Upper lobe of left lung (tissue), 6 donors: Measurements from ENCODE around the gene C7. TPM values are rescaled to one million over a fixed set of nuclear protein-coding genes. Genes with fewer than 3 reads are reported as not detected.

Experiments
- ATAC-seq, 2 donors: fragments of 200-7000 bp; cut with Tn5 transposase; one replicate each; pipeline ENCODE4 v1.9.1; 2022; ENCODE audit warnings: mild to moderate bottlenecking in 2 of 2, moderate library complexity in 2 of 2; ENCODE audit not compliant: low FRiP score in 2 of 2
- DNase-seq, 2 donors: peaks; one replicate each; pipeline ENCODE4 v3.0.0-alpha.2; 2019 to 2020
- H3K27ac ChIP-seq, 4 donors: fragments of 200-600 bp; sonication (generic); one replicate each; pipeline ENCODE4 v1.5.1; 2016 to 2019
- H3K27me3 ChIP-seq, 4 donors: fragments of 200-600 bp; sonication (generic); one replicate each; pipeline ENCODE4 v1.5.1; 2017 to 2019
- H3K36me3 ChIP-seq, 4 donors: fragments of 200-600 bp; sonication (generic); one replicate each; pipeline ENCODE4 v1.5.1; 2016 to 2019
- H3K4me1 ChIP-seq, 4 donors: fragments of 200-600 bp; sonication (generic); one replicate each; pipeline ENCODE4 v1.5.1; 2018 to 2019
- H3K4me3 ChIP-seq, 4 donors: fragments of 200-600 bp; sonication (generic); one replicate each; pipeline ENCODE4 v1.5.1; 2017 to 2019; ENCODE audit warnings: mild to moderate bottlenecking in 2 of 4, moderate library complexity in 1 of 4
- H3K9me3 ChIP-seq, 4 donors: fragments of 200-600 bp; sonication (generic); one replicate each; pipeline ENCODE4 v1.5.1; 2018 to 2019
- EP300 ChIP-seq, 4 donors: sonication (generic); formaldehyde crosslinking; IDR thresholded peaks; one replicate each; pipeline ENCODE4 v1.5.1; 2017; ENCODE audit warnings: antibody characterized with exemption in 4 of 4, control low read depth in 2 of 4
- POLR2A ChIP-seq, 4 donors: fragments of 450-650 bp; IDR thresholded peaks; one replicate each; pipeline ENCODE4 v1.5.1; 2016 to 2017; ENCODE audit warnings: antibody characterized with exemption in 4 of 4, mild to moderate bottlenecking in 2 of 4
- POLR2AphosphoS5 ChIP-seq, 2 donors: sonication (generic); formaldehyde crosslinking; IDR thresholded peaks; one replicate each; pipeline ENCODE4 v1.5.1; 2017; ENCODE audit warnings: antibody characterized with exemption in 2 of 2
- WGBS, 2 donors: methylation state at CpG; one replicate each; pipeline ENCODE4 v1.1.5; 2017 to 2018; 5-methylcytosine and 5-hydroxymethylcytosine counted together
- total RNA-seq, 6 donors: library from RNA; depleted of rRNA in 4 of 6; stranded (reverse); fragments of >200 nt in 4 of 6; gene quantifications; one replicate each; pipeline versions ENCODE4 v1.1.0 to v1.2.1, GENCODE V29; 2016 to 2021
- TF ChIP-seq, protein P1 (sequence below), 6 experiments: fragments of 450-650 bp in 4 of 6; fragments of 200-600 bp in 2 of 6; sonication (generic) in 2 of 6; IDR thresholded peaks; one replicate each; pipeline ENCODE4 v1.5.1; 2016 to 2019; ENCODE audit warnings: antibody characterized with exemption in 6 of 6
- donor health status: DM: no; HTN: no; CAD: no; lungs with moderate emphysema.
- donor health status: DM: no; HTN: yes; CAD: no; lungs with severe emphysema.

Gene C7
- total RNA-seq, 6 donors from 2014 or later = 117 to 741 (median 203) TPM

DNA sequence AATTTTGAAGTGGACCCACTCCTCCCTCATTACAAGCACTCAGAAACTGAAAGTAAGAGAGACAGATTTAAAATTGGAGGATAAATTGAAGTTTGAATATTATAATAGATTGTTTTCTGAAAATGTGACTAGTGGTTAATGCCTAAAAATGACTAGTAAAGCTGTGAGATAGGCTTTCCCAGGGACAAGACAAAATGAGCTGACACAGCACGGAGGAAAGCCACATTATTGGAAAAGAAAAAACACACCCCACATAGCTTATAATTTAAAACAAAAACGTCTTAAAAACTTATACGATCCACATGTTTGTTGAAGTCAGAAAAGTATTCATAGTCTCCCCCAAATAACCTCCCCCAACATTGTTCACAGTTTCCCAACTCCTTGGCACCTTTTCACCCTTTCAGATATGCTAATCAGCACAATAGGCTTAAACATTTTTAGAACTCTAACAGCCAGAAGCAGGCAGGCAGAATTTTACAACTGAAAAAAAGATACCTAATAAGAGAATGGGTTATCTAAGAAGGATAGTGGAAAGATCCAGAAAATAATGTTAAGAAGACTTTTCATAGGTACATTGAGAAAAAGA lies 6.1 kb downstream of the C7 start:
- peaks cover 0 to 4% (median 0%) of the 10 kb centered on the region in 4 donors for H3K4me1 ChIP-seq
- 34 to 55% methylated on average over 3 of the region's 3 CpGs for WGBS, 2 donors
- H3K4me3 ChIP-seq = peak overlapping the region in 1 of 4 donors; percentile 18
- ATAC-seq = no peak
- no peaks in the 10 kb centered on the region for H3K36me3 ChIP-seq
- H3K27ac ChIP-seq = peak overlapping the region in 2 of 4 donors; percentile 7 to 32
- no peaks in the 10 kb centered on the region for H3K9me3 ChIP-seq
- no peak for DNase-seq
- no peak for TF ChIP-seq POLR2AphosphoS5 (IDR thresholded peaks at IDR 0.05)
- TF ChIP-seq POLR2A (IDR thresholded peaks at IDR 0.05) = no peak
- TF ChIP-seq, protein P1, sequence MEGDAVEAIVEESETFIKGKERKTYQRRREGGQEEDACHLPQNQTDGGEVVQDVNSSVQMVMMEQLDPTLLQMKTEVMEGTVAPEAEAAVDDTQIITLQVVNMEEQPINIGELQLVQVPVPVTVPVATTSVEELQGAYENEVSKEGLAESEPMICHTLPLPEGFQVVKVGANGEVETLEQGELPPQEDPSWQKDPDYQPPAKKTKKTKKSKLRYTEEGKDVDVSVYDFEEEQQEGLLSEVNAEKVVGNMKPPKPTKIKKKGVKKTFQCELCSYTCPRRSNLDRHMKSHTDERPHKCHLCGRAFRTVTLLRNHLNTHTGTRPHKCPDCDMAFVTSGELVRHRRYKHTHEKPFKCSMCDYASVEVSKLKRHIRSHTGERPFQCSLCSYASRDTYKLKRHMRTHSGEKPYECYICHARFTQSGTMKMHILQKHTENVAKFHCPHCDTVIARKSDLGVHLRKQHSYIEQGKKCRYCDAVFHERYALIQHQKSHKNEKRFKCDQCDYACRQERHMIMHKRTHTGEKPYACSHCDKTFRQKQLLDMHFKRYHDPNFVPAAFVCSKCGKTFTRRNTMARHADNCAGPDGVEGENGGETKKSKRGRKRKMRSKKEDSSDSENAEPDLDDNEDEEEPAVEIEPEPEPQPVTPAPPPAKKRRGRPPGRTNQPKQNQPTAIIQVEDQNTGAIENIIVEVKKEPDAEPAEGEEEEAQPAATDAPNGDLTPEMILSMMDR (IDR thresholded peaks at IDR 0.05) = no peak
- TF ChIP-seq EP300 (IDR thresholded peaks at IDR 0.05) = no peak
- no peaks in the 10 kb centered on the region for H3K27me3 ChIP-seq

DNA sequence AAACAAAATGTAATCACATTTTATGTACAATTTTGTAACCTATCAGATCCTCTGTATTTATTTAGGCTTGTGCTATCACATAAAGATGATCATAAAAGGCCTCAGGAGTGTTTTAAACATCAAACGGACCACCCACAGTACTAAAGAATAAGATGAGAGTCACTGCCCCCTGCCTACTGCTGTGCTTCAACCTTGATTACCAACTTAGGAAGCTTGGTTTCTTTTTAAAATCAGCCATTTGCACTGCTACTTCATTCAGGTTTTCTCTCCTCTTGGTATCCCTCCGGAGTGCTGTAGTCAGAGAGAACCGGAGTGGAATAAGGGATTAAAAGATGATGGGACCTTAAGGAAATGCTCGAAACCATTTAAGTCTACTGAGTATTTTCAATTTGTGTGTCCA lies 6.9 kb downstream of the C7 start:
- H3K4me1 ChIP-seq = peaks cover 0 to 4% (median 0%) of the 10 kb centered on the region in 4 donors
- DNase-seq = no peak
- 64 to 69% methylated on average over 4 of the region's 4 CpGs for WGBS, 2 donors
- H3K27ac ChIP-seq = no peak overlapping the region
- H3K4me3 ChIP-seq = no peak overlapping the region
- no peak for ATAC-seq
- H3K36me3 ChIP-seq = no peaks in the 10 kb centered on the region
- no peaks in the 10 kb centered on the region for H3K27me3 ChIP-seq
- no peaks in the 10 kb centered on the region for H3K9me3 ChIP-seq
- TF ChIP-seq POLR2AphosphoS5 (IDR thresholded peaks at IDR 0.05) (no peak), EP300 (IDR thresholded peaks at IDR 0.05) (no peak), POLR2A (IDR thresholded peaks at IDR 0.05) (no peak)
- TF ChIP-seq, protein P1 (IDR thresholded peaks at IDR 0.05) = no peak

DNA sequence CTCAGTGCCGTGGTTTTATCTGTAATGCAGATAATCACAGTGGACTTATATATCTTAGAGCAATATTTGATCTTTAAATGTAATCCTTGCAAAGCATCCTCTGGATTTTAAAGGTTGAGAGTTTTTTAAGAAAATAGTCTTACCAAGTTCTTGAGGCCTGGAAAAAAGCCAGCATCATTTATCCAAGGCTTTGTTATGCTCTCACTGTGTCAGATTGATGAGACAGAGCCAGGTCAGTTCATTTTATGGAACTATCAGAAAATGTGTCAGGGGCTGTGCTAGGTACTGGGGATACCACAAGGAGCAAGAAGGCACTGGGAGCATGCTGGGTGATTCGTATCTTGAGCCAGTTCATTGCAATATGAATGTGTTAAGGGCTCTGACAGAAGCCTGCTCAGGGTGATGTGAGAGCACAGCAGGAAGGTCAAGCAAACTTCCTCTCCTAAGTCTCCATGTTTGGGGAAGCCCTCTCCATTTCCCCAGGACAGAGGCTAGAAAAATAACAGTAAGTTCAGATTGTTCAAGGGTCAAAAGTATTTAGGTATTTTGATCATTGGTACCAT lies 19.7 kb downstream of the C7 start:
- ATAC-seq (no peak), DNase-seq (no peak)
- no peak overlapping the region for H3K4me3 ChIP-seq
- WGBS, 2 donors = 83 to 84% methylated on average over 2 of the region's 2 CpGs
- H3K27ac ChIP-seq = no peak overlapping the region
- peaks cover 6 to 29% (median 22%) of the 10 kb centered on the region in 4 donors for H3K9me3 ChIP-seq
- no peaks in the 10 kb centered on the region for H3K27me3 ChIP-seq
- H3K4me1 ChIP-seq = no peaks in the 10 kb centered on the region
- H3K36me3 ChIP-seq = no peaks in the 10 kb centered on the region
- TF ChIP-seq EP300 (IDR thresholded peaks at IDR 0.05) (no peak), POLR2A (IDR thresholded peaks at IDR 0.05) (no peak), POLR2AphosphoS5 (IDR thresholded peaks at IDR 0.05) (no peak)
- TF ChIP-seq, protein P1 (IDR thresholded peaks at IDR 0.05) = no peak

DNA sequence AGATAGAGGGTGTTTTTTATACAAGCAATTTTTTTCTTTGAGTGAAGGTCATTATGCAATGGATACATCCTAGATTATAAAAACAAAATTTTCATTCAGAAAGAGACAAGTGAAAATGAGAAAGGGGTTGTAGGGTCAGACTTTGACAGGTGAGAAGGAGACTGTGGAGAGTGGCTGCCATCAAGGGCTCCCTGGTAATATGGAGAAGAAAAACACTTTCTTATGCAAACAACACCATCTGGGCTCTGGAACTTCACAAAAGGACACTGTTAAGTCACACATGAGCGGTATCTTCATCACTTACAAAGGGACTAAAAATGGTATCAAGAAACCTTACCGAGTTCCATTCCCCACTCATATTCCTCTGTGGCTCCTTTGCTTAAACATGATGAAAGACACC lies 23.5 kb downstream of the C7 start:
- no peaks in the 10 kb centered on the region for H3K9me3 ChIP-seq
- DNase-seq = no peak
- 60 to 82% methylated on average over 2 of the region's 2 CpGs for WGBS, 2 donors
- ATAC-seq = no peak
- no peak overlapping the region for H3K27ac ChIP-seq
- TF ChIP-seq POLR2A (IDR thresholded peaks at IDR 0.05) = no peak
- TF ChIP-seq, protein P1 (IDR thresholded peaks at IDR 0.05) = no peak
- no peak for TF ChIP-seq POLR2AphosphoS5 (IDR thresholded peaks at IDR 0.05)
- no peak for TF ChIP-seq EP300 (IDR thresholded peaks at IDR 0.05)
- H3K27me3 ChIP-seq = no peaks in the 10 kb centered on the region
- H3K4me3 ChIP-seq = no peak overlapping the region
- H3K36me3 ChIP-seq = no peaks in the 10 kb centered on the region
- H3K4me1 ChIP-seq = no peaks in the 10 kb centered on the region

DNA sequence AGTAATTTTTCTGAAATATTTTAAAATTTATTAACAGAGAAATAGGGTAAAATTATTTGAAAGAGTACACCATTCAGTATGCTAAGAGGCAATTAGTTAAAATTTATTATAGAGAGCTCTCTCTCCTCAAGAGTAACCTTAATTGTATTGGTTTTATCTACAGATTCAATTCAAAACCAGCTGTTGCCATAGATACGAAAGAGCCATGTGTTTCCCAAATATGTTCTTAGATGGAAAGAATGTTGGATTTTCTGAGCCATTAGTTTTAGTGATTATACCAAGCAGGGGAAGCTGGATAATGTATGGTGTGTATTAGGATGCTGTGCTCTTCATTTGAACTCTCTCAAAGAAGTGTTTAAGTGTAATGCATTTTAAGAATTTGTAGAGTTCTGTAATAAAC lies 27.8 kb downstream of the C7 start:
- Histone ChIP-seq H3K36me3 (no peaks in the 10 kb centered on the region), H3K4me3 (no peak overlapping the region), H3K27me3 (no peaks in the 10 kb centered on the region), H3K4me1 (no peaks in the 10 kb centered on the region), H3K9me3 (no peaks in the 10 kb centered on the region), H3K27ac (no peak overlapping the region)
- 79 to 90% methylated on average over 1 of the region's 1 CpG for WGBS, 2 donors
- DNase-seq (no peak), ATAC-seq (no peak)
- TF ChIP-seq EP300 (IDR thresholded peaks at IDR 0.05) (no peak), POLR2AphosphoS5 (IDR thresholded peaks at IDR 0.05) (no peak), POLR2A (IDR thresholded peaks at IDR 0.05) (no peak)
- TF ChIP-seq, protein P1 (IDR thresholded peaks at IDR 0.05) = no peak
